Esophagus mucosa (tissue), 1 donor: ENCODE results near the gene TMEM53. TPM values are rescaled to one million over a fixed set of nuclear protein-coding genes. Genes with fewer than 3 reads are reported as not detected.

ENCODE experiments used
- ATAC-seq: fragments of 200-7000 bp; cut with Tn5 transposase; one replicate; pipeline ENCODE4 v1.9.1; 2020
- total RNA-seq: library from RNA; stranded (reverse); gene quantifications from one replicate; pipeline ENCODE4 v1.2.4, GENCODE V29; 2023
- donor health status: DM: yes; HTN: yes; CAD: no.

The TMEM53 gene
- total RNA-seq, 1 donor from 2014 or later: 4.4 TPM

DNA sequence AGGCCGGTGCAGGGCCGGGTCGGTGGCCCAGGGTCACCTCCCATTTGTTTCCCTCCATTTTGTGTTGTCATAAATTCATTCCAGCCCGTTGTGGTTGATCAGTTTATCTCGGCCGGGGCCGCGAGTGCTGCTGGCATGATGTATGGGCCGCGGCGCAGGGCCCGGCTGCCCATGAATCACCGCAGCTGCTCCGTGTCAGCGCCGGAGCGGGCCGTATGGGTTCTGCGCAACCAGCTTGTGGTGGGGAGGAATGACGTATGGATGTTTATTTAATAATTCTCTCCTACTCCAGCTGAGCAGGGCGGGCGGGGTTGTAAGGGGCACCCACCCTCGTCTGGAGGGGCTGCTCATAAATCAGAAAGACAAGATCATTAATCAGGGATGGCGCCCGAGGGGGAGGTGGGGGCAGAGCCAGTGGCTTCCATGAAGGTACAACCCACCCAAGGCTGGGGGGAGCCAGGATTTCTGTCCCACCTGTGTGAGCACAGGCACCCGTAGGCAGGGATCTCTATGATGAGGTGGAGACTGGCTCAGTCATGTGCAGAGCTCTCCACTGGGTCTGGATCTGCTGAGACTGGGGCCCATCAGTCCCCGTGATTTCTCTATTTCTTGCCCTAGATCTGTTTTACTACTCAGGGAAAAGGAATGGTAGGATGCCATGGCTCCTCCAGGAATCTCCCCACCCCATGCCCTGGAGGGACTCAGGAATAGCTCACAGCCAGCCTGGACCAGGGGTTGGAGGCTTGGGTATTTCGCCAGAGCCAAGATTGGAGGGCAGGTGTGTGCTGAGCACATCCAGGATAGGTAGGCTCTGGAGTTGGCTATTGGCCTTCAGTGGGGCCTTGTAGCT is 27.8 kb downstream of the TMEM53 start:
- no peak for ATAC-seq

DNA sequence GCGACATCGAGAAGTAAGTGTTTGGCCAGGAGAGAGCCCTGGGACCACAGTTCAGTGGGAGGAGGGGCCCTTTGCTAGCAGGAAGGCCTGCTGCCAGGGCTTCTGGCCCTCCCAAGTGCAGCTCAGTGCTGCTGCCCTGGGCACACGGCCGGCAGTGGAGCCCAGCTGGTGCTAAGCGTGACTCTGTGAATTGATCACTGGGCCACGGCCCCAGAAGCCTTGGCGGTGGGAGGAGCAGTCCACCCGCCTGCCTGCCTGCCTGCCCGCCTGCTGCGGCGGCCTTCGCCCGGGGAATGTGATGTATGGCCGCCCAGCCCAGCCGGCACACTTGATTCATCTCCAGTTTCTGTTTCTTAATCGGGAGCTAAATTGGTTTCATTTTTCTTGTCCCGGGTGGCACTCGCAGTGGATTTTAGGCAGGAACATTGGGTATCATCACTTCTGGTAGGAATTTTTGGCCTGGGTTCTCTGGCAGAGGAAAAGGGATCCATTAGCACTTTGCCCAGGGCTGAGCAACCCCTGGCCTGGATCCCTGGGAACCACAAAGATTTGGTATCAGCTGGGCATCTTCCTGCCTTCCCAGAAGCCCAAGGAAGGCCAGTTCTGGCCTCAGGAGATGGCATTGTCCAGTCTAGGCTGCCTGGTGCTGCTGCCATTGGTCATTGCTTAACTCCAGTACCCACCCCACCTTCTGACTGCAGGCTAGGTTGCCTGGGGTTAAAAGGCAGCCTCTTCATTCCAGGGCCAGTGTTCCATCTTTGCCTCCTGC is 28.6 kb downstream of the TMEM53 start:
- no peak for ATAC-seq

GRCh38 chr1:44644806-44645205 is 29.5 kb downstream of the TMEM53 start:
- ATAC-seq: no peak

GRCh38 chr1:44643721-44644334 is 30.5 kb downstream of the TMEM53 start:
- no peak for ATAC-seq

DNA sequence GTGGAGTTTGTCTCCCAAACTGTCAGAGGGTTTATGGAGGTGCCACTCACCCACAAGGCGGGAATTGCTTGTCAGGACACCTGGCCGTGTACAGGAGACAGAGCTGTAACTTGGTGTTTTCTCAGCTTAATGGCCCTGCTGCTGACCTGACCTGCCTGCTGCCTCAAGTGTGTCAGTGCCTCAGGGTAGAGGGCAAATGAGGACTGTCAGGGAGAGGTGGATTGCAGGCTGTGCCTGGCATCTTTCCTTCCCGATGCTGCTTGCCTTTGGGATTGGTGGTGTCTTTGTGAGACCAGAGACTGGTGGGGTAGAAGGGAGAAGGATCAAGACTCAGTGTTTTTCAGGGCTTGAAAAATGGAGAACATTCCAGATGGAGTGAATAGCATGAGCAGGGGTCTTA is 31.4 kb downstream of the TMEM53 start:
- no peak for ATAC-seq

DNA sequence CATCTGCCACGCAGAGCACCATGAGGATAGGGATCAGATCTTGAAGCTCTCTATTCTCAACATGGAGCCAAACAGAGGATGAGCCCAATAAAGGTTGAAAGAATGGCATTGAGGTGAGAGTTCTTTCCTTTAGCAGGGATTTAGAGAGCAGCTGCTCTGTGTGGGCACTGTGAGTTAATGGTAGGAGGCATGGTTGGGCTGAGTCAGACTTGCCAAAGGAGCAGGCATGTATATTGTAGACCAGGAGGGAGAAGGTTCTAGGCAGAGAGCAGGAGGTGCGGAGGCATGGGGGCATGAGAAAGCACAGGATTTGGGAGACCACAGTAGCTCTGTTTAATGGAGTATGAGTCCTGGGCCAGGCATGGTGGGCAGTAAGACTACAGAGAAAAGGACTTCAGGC is 32.0 kb downstream of the TMEM53 start:
- no peak for ATAC-seq

DNA sequence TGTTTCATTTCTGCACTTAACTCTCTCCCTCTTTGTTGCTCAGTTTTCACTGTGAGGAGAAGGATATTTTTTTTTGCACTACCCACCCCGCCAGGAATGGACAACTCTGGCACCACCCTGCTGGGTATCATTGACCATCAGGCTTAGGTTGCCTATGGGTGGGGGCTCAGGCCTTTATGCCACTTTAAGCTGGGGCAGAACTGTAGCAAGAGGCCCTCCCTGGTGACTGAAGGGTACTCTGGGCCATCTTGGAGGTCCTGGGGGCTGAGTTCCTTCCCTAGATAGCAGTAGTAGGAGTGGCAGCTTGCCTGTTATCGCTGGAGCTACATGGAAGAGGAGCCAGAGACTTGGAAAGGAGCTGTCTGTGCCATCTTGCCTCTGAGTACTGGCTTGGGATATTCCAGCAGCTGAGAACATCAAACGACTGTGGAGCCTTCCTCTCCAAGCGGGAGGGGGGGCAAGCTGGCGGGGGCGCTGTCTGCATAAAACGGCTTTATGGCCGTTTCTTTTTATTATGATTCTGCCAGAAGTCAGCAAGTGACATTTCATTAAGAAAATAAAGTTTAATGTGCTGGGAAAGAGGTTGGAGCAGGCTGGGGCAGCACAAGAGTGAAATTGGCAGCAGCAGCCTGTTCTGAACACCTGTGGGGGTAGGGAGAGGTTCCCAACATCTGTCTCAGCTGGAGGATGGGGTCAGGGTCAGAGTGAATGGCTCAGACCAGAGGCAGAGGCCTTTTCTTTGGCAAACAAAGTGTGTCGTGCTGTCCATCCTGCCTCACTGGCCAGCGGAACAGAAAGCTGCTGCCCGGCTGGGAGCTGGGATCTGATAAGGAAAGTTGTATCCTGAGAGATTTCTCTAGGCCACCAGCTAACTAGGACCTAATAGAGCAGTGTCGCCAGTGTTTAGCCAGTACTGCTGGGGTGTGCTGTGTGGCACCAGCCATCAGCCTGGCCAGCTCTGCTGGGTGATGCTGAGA is 32.9 kb downstream of the TMEM53 start:
- ATAC-seq: no peak

DNA sequence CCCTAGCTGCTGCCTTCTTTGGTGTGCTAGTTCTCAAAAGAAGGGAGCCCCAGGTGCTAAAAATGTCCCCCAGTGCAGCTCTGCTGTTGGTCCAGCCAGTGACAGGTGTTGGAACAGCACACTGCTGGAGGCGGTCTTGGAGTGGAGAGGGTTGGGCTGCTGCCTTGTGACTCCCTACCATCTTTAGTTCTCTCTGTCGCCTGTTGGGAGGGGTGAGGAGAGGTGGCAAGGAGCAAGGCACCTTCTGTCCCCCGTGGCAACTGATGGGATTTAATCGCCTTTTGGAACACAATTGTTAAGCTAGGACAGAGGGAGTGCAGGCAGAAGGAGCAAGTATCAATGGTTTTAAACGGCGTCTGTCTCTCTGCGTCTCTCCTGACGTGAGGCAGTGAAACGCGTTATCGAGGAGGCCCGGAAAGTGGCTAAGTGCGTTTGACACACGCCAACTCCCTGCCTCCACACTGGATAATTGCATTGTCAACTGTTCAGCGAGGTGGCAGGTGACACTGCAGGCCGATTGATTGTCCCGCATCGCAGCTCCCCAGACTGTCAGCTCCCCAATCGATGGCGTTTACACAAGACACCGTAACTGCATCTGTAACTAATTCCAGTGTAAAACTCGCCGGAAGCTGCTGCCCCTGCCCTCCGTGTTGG is 34.0 kb downstream of the TMEM53 start:
- ATAC-seq: no peak

DNA sequence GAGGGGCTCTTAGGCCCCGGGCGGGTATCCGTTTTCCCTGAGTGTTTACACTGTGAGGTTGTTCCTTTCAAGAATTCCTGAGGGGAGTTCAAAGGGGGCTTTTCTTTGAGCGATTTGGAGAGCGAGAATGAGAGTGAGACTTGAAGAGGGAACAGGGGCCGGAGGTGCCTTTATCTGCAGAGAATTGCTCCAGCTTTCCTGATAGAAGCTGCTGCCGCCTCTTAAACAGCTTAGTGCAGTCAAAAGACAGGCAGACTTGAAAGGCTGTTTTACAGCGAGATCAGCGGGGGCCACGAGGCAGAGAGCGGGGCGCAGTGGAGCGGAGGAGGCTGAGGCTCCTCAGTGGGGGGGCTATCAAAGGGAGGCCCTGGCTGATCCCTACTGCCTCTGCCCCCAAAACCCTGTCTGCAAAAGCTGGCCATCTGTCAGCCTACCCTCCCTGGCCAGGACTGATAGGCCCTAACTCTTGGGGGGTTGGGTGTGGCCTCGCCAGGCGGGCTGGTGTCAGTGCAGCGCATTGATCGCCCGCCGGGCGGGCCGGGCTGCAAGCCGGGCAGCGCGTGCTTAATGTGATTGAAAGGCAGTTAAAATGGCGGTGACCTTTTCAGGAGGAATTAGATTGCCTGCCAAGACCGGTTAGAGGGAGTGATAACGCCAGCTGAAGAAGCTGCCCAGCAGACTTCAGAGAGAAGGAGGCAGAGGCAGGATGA is 36.4 kb downstream of the TMEM53 start:
- no peak for ATAC-seq

DNA sequence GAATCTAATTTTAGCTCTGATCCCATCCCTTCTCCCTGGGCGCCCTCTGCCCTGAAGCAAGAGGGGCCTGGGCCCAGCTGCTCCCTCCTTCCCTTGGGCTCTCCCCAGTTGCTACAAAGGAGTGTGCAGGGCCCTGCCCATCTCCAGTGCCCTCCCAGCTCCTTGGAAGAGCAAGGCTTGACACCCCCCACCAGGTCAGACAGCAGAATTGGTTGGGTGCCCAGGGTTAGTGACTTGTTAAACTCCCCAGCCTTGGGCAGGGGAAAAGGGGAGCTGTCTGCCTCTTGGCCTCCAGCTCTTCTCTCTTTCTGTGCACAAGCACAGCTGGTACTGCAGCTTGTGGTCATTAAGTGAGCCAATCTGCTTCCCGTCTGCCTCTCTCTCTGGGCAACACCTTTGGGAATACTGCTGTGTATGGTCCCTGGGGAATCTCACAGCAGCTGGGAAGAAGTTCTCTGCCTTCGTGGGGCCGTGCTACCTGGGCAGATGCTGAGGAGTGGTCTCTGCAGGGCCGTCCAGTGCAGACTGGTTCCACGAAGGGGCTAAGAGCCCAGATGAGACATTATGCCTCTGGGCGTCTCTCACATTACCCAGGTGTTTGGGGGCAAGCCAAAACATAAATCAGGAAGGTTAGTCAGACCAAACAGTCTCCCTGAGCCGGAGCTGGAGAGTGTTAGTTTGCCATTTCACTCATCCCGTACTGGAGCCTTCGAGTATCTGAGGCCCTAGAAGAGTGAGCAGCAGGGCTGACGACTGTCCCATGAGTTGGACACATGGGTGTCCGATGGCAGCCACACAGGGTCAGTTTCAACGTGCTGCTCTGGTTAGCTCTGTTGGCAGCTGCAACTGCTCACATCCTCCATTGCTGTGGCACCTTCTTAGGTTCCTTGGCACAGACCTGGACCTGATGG is 37.3 kb downstream of the TMEM53 start:
- ATAC-seq: peak; percentile 7

- no peak for ATAC-seq
These were observed 38.1 kb downstream of the TMEM53 start for GRCh38 chr1:44636083-44636687.

DNA sequence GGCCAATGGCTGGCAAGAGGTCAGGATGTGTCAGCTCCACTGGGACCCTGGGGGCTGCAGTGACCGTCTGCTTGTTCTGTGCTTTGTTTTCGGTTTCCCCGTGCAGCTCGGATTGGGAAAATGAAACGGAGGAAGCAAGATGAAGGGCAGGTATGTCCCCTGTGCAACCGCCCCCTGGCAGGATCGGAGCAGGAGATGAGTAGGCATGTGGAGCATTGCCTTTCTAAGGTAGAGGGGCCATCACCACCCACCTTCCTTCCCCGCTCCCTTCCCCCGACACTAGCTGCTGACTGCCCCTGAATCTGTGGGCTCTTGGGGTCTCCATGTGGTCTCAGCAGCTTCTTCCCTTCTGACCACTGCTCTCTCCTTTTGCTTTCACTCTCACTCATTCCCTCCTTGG is 38.8 kb downstream of the TMEM53 start:
- ATAC-seq: no peak

DNA sequence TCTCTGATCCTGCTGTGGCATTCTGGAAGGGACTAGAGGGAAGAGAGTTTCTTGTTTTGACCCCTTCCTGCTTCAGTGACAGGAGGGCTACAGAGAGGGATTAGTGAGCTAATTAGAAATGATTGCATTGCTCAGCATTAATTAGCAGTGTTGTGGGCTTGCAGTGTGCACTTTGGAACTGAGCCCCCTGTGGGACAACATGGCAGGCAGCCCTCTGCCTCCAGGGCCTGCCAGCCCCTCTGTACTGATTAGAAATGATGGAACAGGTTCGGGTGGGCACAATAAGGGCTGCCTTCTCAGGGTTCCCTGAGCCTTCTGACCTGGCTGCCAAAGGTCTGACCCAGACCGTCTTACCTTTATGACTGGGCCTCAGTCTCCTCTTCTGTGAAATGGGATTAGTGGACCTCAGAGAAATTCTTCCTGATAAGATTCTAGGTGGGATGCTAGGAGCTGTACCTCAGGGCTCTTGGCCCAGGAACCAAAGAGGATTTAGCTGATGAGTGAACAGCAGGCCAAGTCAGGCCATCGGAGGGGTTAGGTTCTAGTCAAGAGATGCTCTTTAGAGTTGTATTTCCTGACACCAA is 39.6 kb downstream of the TMEM53 start:
- no peak for ATAC-seq

DNA sequence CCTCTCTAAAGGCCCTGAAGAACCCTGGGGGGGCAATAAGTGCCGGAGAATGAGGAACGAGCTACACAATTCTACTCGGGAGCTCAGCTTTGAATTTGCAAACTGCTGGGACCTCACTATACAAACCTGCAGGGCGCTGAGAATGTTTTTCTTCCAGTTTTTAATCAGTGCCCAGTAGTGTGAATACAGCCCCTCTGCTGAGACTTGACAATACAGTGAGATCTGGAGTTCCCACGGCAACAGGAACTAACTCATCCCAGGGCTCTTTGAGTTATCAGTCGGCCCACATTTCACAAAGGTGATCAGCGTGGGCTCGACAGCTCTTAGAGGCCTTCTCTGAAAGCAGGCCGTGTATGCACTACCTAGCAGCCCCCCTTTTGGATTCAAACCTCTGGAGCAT is 41.7 kb downstream of the TMEM53 start:
- no peak for ATAC-seq

DNA sequence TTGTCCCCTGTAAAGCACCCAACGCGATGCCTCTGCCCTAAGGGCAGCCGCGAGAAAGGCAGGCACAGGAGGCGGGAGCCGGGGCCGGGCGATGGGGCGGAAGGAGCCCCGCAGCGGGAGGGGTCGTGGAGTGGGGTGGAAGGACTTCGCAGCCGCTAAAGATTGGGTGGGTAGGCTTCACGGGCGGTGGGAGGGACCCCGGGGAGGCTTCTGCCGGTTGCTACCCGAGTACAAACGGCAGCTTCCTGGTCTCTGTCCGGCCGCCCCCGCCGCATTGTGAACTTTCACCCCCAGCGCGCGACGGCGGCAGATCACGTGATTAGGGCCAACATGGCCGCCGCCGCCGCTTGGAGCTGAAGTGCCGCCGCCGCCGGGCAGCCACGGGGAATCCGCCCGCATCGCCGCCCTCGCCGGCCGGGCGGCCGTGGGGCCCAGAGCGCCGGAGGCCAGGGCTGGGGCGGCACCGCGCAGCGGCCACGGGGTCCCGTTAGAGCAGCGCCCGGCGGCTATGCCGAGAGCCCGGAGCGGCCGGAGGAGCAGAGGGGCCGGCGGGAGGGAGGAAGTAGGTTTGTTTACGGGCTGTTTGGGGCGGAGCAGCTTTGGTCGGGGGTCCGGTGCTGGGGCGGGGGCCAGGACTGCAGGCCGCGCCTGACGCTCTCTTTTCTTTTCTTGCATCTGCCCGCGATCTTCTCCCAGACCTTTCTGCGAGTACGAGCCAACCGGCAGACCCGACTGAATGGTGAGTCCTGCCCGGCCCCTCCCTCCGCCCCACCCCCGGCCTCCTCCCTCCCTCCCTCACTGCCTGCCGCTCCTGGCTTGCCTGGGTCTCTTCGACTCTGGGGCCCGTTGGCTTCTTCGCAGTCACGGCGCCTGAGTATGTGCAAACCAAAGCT is 42.4 kb downstream of the TMEM53 start:
- peak; percentile 79 for ATAC-seq

- no peak for ATAC-seq
These were observed 43.0 kb downstream of the TMEM53 start for GRCh38 chr1:44631333-44631646.

GRCh38 chr1:44630116-44630515 is 44.2 kb downstream of the TMEM53 start:
- ATAC-seq: no peak
